22Rv1 (cell line): ENCODE measurements around the gene PCNX1.

Experiments
- ZFX ChIP-seq: fragments of 450-650 bp; IDR thresholded peaks from 2 replicates; pipeline ENCODE4 v1.6.1; 2017; ENCODE audit warnings: antibody characterized with exemption, borderline replicate concordance
- TF ChIP-seq, protein P1 (sequence below): fragments of 450-650 bp; IDR thresholded peaks from 2 replicates; pipeline ENCODE4 v1.5.1; 2017; ENCODE audit warnings: mild to moderate bottlenecking

DNA sequence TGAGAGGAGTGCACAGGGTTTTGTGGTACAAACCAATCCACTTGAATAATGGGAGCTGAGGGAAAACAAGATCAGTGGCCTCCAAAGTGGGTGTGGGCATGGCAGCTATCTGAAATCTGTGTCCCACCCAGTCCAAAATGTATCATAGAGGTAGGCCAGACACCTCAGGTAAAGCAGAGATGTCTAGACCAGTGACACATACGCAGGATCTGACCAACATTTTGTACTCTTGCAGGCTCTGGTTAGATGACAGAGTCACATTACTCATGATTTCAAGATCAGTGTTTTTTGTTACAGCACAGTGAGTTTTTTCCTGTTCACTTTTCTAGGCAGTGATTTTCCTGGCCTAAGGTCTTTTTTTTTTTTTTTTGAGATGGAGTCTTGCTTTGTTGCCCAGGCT is 211.8 kb downstream of the PCNX1 start:
- TF ChIP-seq, protein P1, sequence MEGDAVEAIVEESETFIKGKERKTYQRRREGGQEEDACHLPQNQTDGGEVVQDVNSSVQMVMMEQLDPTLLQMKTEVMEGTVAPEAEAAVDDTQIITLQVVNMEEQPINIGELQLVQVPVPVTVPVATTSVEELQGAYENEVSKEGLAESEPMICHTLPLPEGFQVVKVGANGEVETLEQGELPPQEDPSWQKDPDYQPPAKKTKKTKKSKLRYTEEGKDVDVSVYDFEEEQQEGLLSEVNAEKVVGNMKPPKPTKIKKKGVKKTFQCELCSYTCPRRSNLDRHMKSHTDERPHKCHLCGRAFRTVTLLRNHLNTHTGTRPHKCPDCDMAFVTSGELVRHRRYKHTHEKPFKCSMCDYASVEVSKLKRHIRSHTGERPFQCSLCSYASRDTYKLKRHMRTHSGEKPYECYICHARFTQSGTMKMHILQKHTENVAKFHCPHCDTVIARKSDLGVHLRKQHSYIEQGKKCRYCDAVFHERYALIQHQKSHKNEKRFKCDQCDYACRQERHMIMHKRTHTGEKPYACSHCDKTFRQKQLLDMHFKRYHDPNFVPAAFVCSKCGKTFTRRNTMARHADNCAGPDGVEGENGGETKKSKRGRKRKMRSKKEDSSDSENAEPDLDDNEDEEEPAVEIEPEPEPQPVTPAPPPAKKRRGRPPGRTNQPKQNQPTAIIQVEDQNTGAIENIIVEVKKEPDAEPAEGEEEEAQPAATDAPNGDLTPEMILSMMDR = no peak
- TF ChIP-seq ZFX = no peak
